Naive thymus-derived CD8-positive, alpha-beta T cell (primary cell): ENCODE results near the gene C6orf163. TPM values are rescaled to one million over a fixed set of nuclear protein-coding genes. Genes with fewer than 3 reads are reported as not detected.

ENCODE experiments used
- ATAC-seq, 2 donors: fragments of 150-1000 bp; cut with Tn5 transposase in 1 of 2; sonication (Bioruptor Pico), chemical (Tn5 transposase) in 1 of 2; 1 replicate in 1 of 2; 2 replicates in 1 of 2; pipeline ENCODE4 v1.10.0; 2021; ENCODE audit warnings: mild to moderate bottlenecking in 2 of 2, moderate library complexity in 2 of 2
- POLR2A ChIA-PET: fragments of 350-600 bp; sonication (Branson Sonifier 250); formaldehyde crosslinking; loops from one replicate; lab custom pipeline; 2021; ENCODE audit warnings: antibody characterized with exemption; lab: Charles Lee
- DNase-seq, 10 donors: peaks; one replicate each; pipeline versions ENCODE4 v3.0.0 to v3.0.0-alpha.2; 2020 to 2022
- H3K27ac Mint-ChIP-seq, 10 donors: one replicate each; pipeline ENCODE4 v1.8.0; 2020 to 2022; ENCODE audit warnings: mild to moderate bottlenecking in 10 of 10, mixed read lengths in 10 of 10, moderate library complexity in 4 of 10, inconsistent platforms in 1 of 10
- H3K27me3 Mint-ChIP-seq, 5 donors: one replicate each; pipeline ENCODE4 v1.8.0; 2021 to 2022; ENCODE audit warnings: mixed read lengths in 5 of 5
- H3K36me3 Mint-ChIP-seq, 3 donors: one replicate each; pipeline ENCODE4 v1.8.0; 2020 to 2022; ENCODE audit warnings: mixed read lengths in 3 of 3, mild to moderate bottlenecking in 2 of 3, inconsistent platforms in 1 of 3
- H3K4me1 Mint-ChIP-seq, 4 donors: one replicate each; pipeline ENCODE4 v1.8.0; 2021 to 2022; ENCODE audit warnings: mixed read lengths in 4 of 4
- H3K4me3 Mint-ChIP-seq, 10 donors: one replicate each; pipeline ENCODE4 v1.8.0; 2020 to 2022; ENCODE audit warnings: mild to moderate bottlenecking in 10 of 10, mixed read lengths in 10 of 10, moderate library complexity in 6 of 10, inconsistent platforms in 1 of 10
- H3K9me3 Mint-ChIP-seq, 9 donors: one replicate each; pipeline ENCODE4 v1.8.0; 2020 to 2022; ENCODE audit warnings: mixed read lengths in 9 of 9, mild to moderate bottlenecking in 3 of 9, inconsistent platforms in 1 of 9, moderate library complexity in 1 of 9
- polyA plus RNA-seq, 3 donors: library from polyadenylated mRNA; unstranded; fragments of 300-500 nt; fragmentation: Illumina TruSeq; gene quantifications; one replicate each; pipeline ENCODE4 v1.2.3, GENCODE V29; 2021
- total RNA-seq, 8 experiments: library from RNA in 2 of 8; stranded (reverse) in 2 of 8; gene quantifications; one replicate each; pipeline ENCODE4 v1.2.3 and lab custom pipeline; 2021 to 2026

The C6orf163 gene
- total and polyA plus RNA-seq, 5 experiments from 2014 or later, result 0.23 to 5.0 (median 0.51) TPM

DNA sequence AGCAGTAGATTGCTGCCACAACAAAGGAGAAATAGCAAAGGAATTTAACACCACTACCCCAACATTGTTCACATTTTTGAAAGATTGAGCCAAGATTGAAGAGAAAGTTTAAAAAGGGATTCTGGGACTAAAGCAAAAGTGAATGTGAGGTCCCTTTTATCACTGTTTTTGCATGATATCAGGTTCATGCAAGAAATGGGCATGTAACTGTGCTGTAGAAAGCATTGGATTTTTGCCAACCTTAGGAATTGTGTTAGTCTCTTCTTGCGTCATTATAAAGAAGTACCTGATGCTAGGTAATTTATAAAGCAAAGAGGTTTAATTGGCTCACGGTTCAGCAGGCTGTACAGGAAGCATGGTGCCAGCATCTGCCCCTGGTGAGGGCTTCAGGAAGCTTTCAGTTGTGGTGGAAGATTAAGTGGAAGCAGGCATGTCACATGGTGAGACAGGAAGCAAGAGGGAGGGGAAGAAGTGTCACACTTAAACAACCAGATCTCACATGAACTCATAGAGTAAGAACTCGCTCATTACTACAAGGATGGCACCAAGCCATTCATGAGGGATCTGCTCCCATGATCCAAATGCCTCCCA, 10.9 kb upstream of the C6orf163 start:
- DNase-seq (peak in 3 of 10 donors; percentile 14 to 19 (median 15)), ATAC-seq (peak in 1 of 2 donors; percentile 77)
- H3K4me3 Mint-ChIP-seq, result peak overlapping the region in 6 of 10 donors; percentile 2 to 43 (median 28)
- peaks cover 0 to 18% (median 6%) of the 10 kb centered on the region in 9 donors for H3K9me3 Mint-ChIP-seq
- H3K27ac Mint-ChIP-seq, result peak overlapping the region in 8 of 10 donors; percentile 49 to 78 (median 58)
- POLR2A ChIA-PET, result no interaction called here
- H3K27me3 Mint-ChIP-seq, result no peaks in the 10 kb centered on the region
- H3K4me1 Mint-ChIP-seq, result peaks cover 17 to 43% (median 19%) of the 10 kb centered on the region in 4 donors
- peaks cover 15 to 21% (median 20%) of the 10 kb centered on the region in 3 donors for H3K36me3 Mint-ChIP-seq

GRCh38 chr6:87334683-87335082, 9.9 kb upstream of the C6orf163 start:
- H3K36me3 Mint-ChIP-seq, result peaks cover 17 to 20% (median 18%) of the 10 kb centered on the region in 3 donors
- ATAC-seq (no peak), DNase-seq (no peak)
- H3K27me3 Mint-ChIP-seq, result no peaks in the 10 kb centered on the region
- no peak overlapping the region for H3K4me3 Mint-ChIP-seq
- peaks cover 0 to 18% (median 6%) of the 10 kb centered on the region in 9 donors for H3K9me3 Mint-ChIP-seq
- POLR2A ChIA-PET, result no interaction called here
- peaks cover 16 to 37% (median 19%) of the 10 kb centered on the region in 4 donors for H3K4me1 Mint-ChIP-seq
- peak overlapping the region in 1 of 10 donors; percentile 59 for H3K27ac Mint-ChIP-seq

DNA sequence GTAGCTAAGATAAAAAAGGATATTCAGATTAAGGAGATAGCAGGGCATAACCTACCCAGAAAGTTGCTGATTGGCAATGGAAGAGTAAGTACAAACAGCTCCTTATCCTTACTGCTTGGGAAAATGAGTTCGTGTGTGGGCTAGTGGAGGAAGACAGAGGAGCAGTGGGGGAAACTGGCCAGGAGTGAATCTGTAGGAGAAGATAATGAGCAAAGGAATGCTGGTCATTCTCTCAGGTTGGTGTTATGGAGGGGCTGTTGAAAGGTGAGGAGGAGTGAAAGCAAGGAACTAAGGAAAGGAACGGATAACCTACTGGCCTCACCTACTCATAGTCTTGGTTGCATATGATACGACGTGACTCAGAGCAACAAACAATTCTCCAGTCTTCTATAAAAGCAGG, 8.2 kb upstream of the C6orf163 start:
- POLR2A ChIA-PET, result no interaction called here
- Mint-ChIP-seq H3K4me1 (peaks cover 15 to 32% (median 19%) of the 10 kb centered on the region in 4 donors), H3K36me3 (peaks cover 20 to 23% (median 21%) of the 10 kb centered on the region in 3 donors), H3K27ac (no peak overlapping the region), H3K27me3 (no peaks in the 10 kb centered on the region), H3K9me3 (peaks cover 0 to 18% (median 6%) of the 10 kb centered on the region in 9 donors), H3K4me3 (no peak overlapping the region)
- ATAC-seq (no peak), DNase-seq (no peak)

DNA sequence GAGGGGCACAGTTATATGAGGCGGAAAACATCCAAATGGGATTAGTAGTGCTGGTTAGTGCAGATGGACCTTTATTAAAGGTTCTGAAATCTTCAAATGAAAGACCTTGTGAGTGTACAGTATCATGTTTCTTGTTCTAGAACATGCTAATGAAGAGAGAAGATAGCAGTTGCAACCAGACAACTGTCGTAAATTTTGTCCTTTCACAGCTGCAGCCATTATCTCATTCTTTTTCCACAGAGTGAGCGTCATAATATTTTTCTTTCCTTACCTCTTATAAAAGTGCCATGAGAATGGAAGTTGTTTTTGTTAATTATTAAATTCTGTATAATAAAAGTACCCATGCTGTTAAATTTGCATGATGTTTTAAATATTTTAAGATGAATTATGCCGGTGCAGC, 4.4 kb upstream of the C6orf163 start:
- no peaks in the 10 kb centered on the region for H3K27me3 Mint-ChIP-seq
- peaks cover 5 to 36% (median 19%) of the 10 kb centered on the region in 3 donors for H3K36me3 Mint-ChIP-seq
- peaks cover 0 to 10% (median 3%) of the 10 kb centered on the region in 4 donors for H3K4me1 Mint-ChIP-seq
- no peak overlapping the region for H3K27ac Mint-ChIP-seq
- DNase-seq (no peak), ATAC-seq (no peak)
- POLR2A ChIA-PET, result no interaction called here
- no peak overlapping the region for H3K4me3 Mint-ChIP-seq
- H3K9me3 Mint-ChIP-seq, result no peaks in the 10 kb centered on the region

GRCh38 chr6:87341158-87341557, 3.5 kb upstream of the C6orf163 start:
- H3K9me3 Mint-ChIP-seq, result no peaks in the 10 kb centered on the region
- POLR2A ChIA-PET, result no interaction called here

DNA sequence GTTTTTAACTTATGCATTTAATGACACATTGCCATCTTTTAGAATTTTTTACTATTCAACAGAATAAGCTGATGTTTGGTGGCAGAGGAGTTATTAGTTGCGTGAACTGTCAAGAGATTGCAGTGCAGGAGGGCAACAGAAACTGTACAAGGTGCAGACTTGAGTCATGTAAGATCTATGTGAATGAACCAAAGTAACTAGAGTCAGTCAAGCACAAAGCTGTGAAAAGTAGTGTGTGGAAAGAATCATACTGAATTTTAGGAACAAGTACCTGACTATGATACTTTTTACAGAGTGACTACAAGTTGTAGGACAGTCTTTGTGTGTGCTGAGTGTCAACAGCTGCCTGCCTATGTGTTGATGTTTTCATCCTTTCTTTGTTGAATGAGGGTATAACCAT, 2.7 kb upstream of the C6orf163 start:
- peak overlapping the region in 1 of 10 donors; percentile 47 for H3K27ac Mint-ChIP-seq
- ATAC-seq (no peak), DNase-seq (no peak)
- H3K4me1 Mint-ChIP-seq, result peaks cover 0 to 5% (median 0%) of the 10 kb centered on the region in 4 donors
- POLR2A ChIA-PET, result interaction anchor here (0.5 kb wide), 1 partner anchor 155 kb away, joined by 3 read pairs; no protein-coding TSS in a partner anchor
- peaks cover 4 to 34% (median 26%) of the 10 kb centered on the region in 3 donors for H3K36me3 Mint-ChIP-seq
- no peaks in the 10 kb centered on the region for H3K9me3 Mint-ChIP-seq
- H3K4me3 Mint-ChIP-seq, result no peak overlapping the region
- H3K27me3 Mint-ChIP-seq, result no peaks in the 10 kb centered on the region

More at GRCh38 chr6:87341158-87341557, 3.5 kb upstream of the C6orf163 start:
- ATAC-seq, result no peak
- peaks cover 0 to 8% (median 2%) of the 10 kb centered on the region in 4 donors for H3K4me1 Mint-ChIP-seq
- H3K27ac Mint-ChIP-seq, result no peak overlapping the region
- H3K4me3 Mint-ChIP-seq, result no peak overlapping the region
- peaks cover 6 to 38% (median 23%) of the 10 kb centered on the region in 3 donors for H3K36me3 Mint-ChIP-seq
- DNase-seq, result no peak
- H3K27me3 Mint-ChIP-seq, result no peaks in the 10 kb centered on the region

GRCh38 chr6:87342829-87343228, 1.8 kb upstream of the C6orf163 start:
- Mint-ChIP-seq H3K27ac (no peak overlapping the region), H3K27me3 (no peaks in the 10 kb centered on the region), H3K4me3 (no peak overlapping the region), H3K9me3 (no peaks in the 10 kb centered on the region), H3K36me3 (peaks cover 4 to 34% (median 27%) of the 10 kb centered on the region in 3 donors), H3K4me1 (peaks cover 0 to 5% (median 0%) of the 10 kb centered on the region in 4 donors)
- no peak for ATAC-seq
- no peak for DNase-seq
- POLR2A ChIA-PET, result no interaction called here

- no peak overlapping the region for H3K27ac Mint-ChIP-seq
- no peak for DNase-seq
- H3K4me1 Mint-ChIP-seq, result peaks cover 0 to 2% (median 0%) of the 10 kb centered on the region in 4 donors
- POLR2A ChIA-PET, result interaction anchor here (0.6 kb wide), 1 partner anchor 345 kb away, joined by 7 read pairs; no protein-coding TSS in a partner anchor
- H3K36me3 Mint-ChIP-seq, result peaks cover 4 to 20% (median 16%) of the 10 kb centered on the region in 3 donors
- H3K9me3 Mint-ChIP-seq, result no peaks in the 10 kb centered on the region
- no peak for ATAC-seq
- no peak overlapping the region for H3K4me3 Mint-ChIP-seq
- H3K27me3 Mint-ChIP-seq, result no peaks in the 10 kb centered on the region
Observed at GRCh38 chr6:87346700-87347099, 2.1 kb downstream of the C6orf163 start.

- Mint-ChIP-seq H3K27ac (no peak overlapping the region), H3K27me3 (no peaks in the 10 kb centered on the region), H3K4me3 (no peak overlapping the region), H3K36me3 (peaks cover 4 to 15% (median 6%) of the 10 kb centered on the region in 3 donors), H3K9me3 (no peaks in the 10 kb centered on the region), H3K4me1 (no peaks in the 10 kb centered on the region)
- POLR2A ChIA-PET, result no interaction called here
- DNase-seq (no peak), ATAC-seq (no peak)
Observed at GRCh38 chr6:87349896-87350295, 5.3 kb downstream of the C6orf163 start.

DNA sequence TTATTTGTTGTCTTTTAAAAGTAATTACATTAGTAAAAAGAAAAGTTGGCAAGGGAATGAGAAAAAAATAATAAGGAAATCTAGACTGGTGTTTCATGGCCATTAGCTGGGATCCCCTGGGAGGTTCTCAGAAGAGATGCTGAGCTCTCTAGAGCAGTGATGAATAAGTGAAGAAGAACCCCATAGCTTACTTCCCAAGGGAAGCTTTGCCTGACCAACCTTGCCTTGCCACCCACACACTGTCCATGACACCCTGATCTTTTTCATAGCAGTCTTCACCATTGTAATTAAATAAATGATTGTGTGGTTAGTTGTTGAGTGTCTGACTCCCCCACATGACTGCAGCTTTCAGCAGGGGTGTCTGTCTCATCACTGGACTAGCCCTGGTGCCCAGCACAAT, 5.9 kb downstream of the C6orf163 start:
- Mint-ChIP-seq H3K9me3 (no peaks in the 10 kb centered on the region), H3K27ac (no peak overlapping the region), H3K4me1 (no peaks in the 10 kb centered on the region), H3K27me3 (no peaks in the 10 kb centered on the region), H3K36me3 (peaks cover 3 to 9% (median 4%) of the 10 kb centered on the region in 3 donors), H3K4me3 (no peak overlapping the region)
- POLR2A ChIA-PET, result no interaction called here
- DNase-seq, result no peak
- ATAC-seq, result no peak

DNA sequence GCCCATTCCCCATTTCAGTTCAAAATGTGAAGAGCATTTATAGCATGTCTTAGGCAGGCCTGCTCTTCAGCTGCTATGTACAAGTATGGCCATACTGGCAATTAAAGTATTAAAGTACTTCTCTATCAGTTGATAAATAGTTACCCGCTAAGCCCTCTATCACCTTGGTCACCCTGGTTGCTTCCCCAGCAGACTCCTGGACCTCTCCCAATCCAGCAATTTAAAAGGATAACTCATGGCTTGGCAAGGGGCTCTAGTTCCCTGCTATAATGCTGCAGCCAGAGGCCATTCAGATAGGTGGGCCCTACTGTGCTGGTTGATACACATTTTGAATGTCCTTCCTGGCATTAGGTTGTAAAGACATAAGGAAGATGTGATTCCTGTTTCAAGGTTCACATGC, 7.0 kb downstream of the C6orf163 start:
- peaks cover 0 to 7% (median 0%) of the 10 kb centered on the region in 3 donors for H3K36me3 Mint-ChIP-seq
- ATAC-seq (no peak), DNase-seq (no peak)
- H3K4me3 Mint-ChIP-seq, result no peak overlapping the region
- H3K4me1 Mint-ChIP-seq, result no peaks in the 10 kb centered on the region
- H3K9me3 Mint-ChIP-seq, result no peaks in the 10 kb centered on the region
- H3K27ac Mint-ChIP-seq, result no peak overlapping the region
- H3K27me3 Mint-ChIP-seq, result no peaks in the 10 kb centered on the region
- POLR2A ChIA-PET, result interaction anchor here (0.5 to 0.6 kb wide), 2 partner anchors 8 to 12 kb away, joined by 3 to 4 read pairs; no protein-coding TSS in a partner anchor

DNA sequence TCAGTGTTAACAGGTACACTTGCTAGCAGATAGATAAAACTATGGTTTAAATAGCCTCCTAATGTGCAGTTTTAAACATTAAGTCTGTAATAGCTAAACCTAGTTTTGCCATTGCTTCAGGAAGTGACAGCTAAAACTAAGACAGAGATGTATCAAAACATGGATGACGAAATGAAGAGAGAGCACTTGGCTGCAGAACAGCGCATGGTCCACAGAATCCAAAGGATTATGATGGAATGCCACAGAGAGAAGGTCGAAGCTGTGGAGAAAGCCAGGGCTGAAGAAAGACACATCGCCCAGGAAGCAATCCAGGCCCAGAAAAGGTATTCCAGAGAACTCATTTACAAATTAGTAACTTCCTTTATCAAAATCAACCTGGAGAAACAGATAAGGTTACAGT, 11.6 kb downstream of the C6orf163 start:
- no peaks in the 10 kb centered on the region for H3K4me1 Mint-ChIP-seq
- H3K4me3 Mint-ChIP-seq, result no peak overlapping the region
- DNase-seq (no peak), ATAC-seq (no peak)
- H3K27me3 Mint-ChIP-seq, result no peaks in the 10 kb centered on the region
- POLR2A ChIA-PET, result no interaction called here
- no peak overlapping the region for H3K27ac Mint-ChIP-seq
- H3K36me3 Mint-ChIP-seq, result peaks cover 0 to 10% (median 10%) of the 10 kb centered on the region in 3 donors
- H3K9me3 Mint-ChIP-seq, result no peaks in the 10 kb centered on the region

- no peaks in the 10 kb centered on the region for H3K4me1 Mint-ChIP-seq
- peaks cover 0 to 13% (median 12%) of the 10 kb centered on the region in 3 donors for H3K36me3 Mint-ChIP-seq
- H3K9me3 Mint-ChIP-seq, result no peaks in the 10 kb centered on the region
- DNase-seq, result no peak
- ATAC-seq, result no peak
- H3K27me3 Mint-ChIP-seq, result no peaks in the 10 kb centered on the region
- H3K4me3 Mint-ChIP-seq, result no peak overlapping the region
- POLR2A ChIA-PET, result no interaction called here
- H3K27ac Mint-ChIP-seq, result peak overlapping the region in 1 of 10 donors; percentile 46
Observed at GRCh38 chr6:87357479-87358196, 13.0 kb downstream of the C6orf163 start.
